HG02588 (cell line): ENCODE data around the gene NID2.

ENCODE experiments used
- ATAC-seq: cut with Tn5 transposase; IDR thresholded peaks from one replicate; pipeline ENCODE4 v1.9.1; 2021; ENCODE audit warnings: mild to moderate bottlenecking, moderate library complexity; ENCODE audit not compliant: unreplicated experiment

NID2 gene

DNA sequence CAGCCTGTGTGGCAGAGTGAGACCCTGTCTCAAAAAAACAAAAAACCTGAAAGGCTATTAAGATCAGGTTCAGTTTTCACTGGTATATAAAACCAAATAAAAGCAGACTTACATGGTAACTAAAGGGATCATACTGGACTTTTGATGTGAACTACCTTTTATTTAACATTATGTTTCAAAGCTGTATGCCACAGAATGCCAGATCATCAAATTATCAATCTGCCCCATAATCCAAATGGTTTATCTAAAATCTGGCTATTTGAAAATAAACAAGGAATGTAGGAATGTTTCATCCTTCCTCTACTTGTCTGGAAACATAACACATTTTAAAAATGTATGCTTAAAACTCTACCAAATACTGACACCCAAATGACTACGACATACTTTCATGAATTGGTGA lies 14.2 kb downstream of the NID2 start:
- ATAC-seq = no peak

DNA sequence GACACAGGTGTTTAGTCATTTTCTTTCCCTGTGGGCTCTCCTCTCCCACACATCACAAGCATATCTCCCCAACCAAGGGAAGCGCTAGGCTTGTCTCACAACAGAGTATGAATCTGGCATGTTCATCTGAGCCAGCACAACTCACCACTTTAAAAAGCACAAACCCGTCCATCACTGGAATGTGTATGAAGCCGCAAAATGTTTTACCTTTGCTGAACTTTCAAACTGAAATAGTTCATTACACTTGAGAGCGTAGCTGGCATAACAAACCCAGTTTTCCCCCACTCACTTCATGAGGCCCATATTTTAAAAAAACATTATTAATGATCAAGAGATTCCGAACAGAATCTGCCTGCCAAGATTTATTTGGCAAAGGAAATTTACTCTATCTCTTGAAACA lies 15.8 kb downstream of the NID2 start:
- ATAC-seq = no peak

DNA sequence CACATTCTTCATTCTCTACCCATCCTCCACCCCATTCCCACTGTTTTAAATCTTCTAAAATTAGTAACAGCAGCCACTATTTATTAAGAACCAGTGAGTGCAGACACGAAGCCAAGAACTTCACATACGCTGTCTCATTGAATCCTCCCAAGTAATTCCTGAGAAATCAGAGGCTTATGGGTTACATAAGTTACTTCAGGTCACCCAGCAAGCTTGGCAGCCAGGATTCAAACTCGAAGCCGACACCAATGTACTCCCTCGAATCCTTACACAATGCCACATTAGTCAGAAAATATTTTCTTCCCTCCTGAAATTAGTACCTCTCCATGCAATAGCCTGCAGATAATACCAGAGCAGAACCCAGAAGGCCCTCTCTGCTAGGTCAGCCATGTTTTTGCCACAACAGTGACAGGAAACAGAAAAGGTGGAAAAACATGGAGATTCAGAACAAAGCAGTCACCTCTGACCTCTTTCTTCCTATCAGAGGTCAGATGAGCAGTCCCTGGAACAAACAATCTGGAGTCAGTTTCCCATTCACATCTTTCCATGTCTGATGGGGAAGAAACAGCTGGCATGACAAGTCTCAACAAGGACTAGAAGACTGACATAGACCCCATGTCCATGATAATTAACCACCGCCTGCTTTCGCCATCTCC lies 16.4 kb downstream of the NID2 start:
- no peak for ATAC-seq

DNA sequence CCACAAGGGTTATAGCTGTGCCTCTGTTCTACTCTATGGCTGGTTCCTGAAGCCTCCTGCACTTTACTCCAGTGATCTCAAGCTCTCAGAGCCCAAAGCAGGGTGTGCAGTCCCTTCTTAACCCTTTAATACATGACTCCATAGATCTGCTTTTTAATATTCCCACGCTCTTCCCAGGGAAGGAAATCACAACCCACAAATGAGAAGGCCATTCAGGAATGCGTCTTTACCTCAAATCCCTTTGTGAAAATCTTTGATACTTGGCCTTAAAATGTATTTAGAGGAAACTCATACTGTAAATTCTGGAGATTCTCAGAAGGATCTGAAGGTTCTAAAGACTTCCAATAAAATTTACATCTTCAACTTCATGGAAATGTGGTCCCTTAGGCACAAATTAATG lies 17.0 kb downstream of the NID2 start:
- no peak for ATAC-seq

DNA sequence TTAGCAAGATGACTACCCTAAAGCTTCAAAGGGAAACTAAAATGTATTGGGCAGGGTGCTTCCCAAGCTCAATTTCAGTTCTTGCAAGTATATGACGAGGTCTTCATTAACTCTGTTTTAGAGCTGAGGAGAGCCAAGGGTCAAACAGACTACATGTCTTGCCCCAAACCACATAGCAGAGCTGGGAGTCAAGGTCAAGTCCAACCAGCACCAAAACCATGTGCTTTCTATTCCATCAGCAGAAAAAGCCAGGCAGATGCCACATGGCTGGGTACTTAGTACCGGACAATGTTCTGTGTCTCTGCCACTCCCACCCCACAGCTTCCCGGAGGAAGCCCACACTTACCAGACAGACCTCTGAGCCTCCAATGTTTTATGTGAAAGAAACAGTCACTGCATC lies 17.6 kb downstream of the NID2 start:
- ATAC-seq = no peak

DNA sequence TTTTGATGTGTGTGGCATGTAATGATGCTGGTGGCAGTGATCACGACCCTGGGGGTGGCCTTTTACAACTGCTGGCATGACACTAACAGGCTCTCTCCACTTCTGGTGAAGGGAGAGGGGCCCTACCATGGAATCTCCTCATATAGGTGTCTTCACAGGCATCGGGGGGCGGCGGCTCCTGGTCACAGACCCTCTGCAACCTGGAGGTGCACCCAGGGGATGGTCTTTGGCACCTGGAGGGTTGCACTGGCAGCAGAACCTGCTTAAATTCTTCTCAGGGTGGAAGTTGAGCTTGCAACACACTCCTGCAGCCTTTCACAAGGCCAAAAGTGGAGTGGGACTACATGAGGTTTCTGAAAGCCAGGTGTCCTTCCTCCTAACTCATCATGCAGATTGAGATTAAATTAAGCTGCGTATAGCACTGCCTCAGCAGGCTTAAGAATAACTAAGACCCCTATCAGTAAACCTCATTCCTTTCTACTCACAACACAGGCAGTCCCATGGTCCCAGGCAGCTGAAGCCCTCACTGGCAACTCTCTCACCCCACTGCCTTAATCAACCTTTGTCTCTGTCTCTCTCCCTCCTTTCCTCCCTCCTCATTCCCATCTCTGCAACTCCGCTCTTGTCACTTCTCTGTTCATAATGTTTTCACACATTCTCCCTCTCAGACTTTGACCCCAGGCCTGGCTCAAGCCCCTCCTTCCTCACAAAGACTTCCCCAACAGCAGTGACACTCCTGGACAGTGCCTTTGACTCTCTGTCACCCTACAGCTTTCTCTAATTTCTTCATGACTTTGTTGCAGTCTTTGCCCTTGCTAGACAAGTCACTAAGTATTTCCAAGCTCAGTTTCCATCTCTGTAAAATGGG lies 18.9 kb downstream of the NID2 start:
- no peak for ATAC-seq

DNA sequence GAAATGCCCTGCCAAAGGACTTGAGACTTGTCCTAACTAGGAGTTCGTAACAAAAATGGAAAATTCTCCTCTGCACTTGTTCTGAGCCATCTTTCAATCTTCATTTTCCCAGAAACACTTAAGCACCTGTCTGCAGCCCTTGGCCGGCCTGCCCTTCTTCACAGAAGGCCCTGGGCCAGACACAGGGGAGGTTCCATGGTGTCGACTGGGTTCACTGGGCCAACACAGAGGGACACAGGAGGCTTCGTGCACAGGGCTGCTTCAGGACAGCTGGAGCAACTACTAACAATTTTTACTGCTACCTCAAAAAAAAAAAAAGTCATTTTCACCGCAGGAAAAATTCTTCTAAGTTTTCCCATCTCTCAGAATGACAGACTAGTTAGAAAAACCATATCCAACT lies 19.6 kb downstream of the NID2 start:
- no peak for ATAC-seq

DNA sequence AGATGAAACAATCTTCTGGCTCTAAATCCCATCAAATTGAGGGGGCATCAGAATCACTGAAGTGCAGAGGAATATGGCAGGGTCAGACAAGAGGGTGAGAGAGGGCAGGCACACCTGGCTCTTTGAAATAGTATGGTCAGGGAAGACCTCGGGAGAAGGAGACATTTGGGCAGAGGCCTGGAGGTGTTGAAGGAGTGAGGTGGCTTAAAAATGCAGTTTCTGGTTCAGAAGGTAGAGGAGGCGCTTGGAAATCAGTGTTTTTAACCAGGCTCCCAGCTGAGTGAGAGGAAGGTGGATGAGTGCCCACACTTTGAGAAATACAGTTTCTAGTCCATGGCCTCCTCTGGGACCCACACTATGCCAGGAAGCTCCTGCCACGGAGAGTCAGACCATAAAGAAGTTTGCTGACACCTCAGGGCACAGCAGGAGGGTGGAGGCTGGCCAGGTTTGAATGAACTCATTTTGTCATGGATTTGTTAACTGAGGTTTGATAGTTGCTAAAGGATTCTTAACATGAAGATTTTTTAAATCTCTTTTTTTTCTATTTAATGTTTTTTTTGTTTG lies 20.1 kb downstream of the NID2 start:
- no peak for ATAC-seq

DNA sequence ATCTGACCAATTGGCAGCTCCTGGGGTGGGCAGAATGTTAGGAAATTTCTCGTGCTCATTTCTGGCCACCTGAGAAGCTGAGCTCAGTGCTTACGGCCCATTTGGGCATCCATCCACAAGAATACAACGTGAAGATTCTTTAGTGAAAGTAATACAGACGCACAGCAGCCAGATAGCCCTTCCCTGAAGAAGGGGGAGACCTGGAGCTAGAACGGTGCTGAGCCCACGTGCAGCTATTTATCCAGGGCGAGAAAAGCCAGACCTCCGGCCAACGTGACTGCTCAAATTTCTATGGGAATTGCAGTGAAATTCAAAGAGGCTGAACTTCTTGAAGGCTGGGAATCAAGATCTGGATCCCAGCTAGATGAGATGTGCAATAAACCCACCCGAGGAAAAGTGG lies 20.7 kb downstream of the NID2 start:
- ATAC-seq = no peak

DNA sequence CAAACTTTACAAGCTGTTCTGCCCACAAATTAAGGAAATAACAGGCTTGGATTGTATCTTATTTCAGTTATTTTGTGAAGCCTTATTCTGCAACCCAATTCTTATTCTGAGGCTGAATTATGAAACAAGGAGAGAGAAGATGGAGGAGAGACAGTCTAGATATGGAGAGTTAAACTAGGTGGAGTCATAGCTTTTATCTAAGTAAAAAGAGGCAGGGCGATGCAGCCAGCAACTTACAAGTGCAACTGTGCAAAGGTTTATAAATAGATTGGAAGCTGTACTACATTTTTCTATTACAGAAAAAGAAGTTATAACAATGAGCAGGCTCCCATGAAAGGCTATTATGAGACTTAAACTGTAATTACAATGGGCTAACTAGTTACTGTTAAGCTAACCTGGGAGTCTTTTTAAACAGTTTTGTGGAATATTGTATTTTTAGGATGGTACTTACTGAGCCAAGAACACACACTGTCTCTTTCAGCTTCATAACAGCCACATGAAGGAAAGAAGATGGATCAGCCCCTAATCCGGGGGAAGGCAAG lies 22.4 kb downstream of the NID2 start:
- ATAC-seq = no peak

DNA sequence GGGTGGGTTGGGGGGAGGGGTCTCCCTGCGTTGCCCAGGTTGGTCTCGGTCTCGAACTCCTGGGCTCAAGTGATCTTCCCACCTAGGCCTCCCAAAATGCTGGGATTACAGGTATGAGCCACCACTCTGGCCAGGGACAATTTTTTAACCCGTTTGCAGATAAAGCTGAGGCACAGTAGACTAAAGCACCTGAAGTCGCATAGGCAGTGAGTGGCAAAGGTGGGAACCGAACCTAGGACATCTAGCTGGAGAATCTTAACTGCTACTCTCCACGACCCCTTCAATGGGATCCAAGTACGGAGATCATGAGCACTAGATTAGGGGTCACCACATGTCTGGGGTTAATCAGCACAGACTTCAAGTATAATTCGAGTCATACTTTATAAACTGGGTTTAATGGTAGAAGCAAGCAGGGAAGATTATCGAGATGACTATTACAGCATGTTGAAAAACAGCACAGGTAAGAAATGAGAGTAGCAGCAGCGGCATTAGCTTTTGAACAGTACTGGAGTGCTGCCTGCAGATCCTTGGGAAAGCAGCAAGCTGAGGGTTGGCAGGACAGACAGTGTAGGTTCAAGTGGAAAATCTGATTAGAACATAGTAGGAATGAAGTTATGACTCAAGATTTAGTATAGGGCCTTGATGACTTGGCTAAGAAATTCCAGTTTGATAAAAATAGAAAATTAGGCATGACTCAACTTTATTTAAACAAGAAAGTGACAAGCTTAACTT lies 23.9 kb downstream of the NID2 start:
- no peak for ATAC-seq

DNA sequence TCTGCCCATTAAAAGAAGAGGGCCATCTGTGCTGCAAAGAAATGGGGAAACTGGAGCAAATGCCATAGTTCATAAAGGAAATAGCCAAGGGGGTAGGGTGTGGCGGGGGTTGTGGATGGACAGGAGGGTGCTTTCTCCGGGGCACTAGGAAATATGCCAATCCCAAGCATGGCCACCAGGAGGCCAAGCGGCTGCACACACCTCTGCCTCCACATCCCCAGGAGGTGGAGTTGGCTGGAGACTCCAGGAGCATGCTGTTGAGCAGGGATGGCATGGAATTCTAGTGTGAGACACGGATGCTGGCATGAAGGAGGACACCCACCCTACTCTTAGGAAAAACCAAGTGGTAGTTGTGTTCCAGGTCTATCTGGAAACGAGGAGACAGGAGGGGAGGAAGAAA lies 25.2 kb downstream of the NID2 start:
- ATAC-seq = no peak

DNA sequence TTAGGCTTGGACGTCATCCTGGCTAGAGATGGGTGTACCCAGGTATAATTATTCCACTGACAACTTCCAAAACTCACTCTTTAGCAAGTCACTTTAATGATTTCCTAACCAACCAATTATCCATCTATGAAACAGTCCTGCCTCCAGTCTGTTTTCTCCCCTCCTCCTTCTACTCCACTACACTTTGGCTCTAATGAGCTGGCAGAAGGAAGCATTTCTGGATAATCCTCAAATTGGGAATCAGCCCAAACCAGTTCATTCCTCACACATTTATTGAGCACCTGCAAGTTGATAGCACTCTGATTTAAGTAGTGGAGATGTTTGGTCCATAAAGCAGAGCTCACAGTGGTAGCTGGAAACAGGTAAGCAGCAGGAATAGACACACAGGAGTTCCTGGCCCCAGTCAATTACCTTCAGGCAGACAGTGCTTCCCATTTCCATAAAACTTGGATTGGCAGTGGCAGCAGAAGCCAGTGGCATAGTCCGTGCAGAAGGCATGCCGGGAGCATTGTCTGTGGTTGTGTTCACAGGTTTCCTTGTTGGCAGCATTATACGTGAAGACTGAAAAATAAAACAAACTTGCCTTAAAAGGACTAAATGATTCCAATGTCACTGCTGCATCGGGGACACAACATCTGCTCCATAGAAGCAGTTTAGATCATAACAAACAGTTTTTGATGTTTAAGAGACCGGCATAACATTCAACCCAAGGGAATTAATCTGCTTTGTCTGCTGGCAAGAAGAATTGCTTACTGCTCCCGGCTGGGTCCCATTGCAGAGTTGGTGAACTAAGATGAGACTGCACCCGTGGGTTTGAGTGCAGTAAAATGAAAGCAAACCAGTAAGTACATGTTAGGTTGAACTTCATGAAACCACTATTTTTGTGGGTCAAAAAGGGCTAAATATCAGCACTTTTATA lies 26.2 kb downstream of the NID2 start:
- ATAC-seq = no peak

DNA sequence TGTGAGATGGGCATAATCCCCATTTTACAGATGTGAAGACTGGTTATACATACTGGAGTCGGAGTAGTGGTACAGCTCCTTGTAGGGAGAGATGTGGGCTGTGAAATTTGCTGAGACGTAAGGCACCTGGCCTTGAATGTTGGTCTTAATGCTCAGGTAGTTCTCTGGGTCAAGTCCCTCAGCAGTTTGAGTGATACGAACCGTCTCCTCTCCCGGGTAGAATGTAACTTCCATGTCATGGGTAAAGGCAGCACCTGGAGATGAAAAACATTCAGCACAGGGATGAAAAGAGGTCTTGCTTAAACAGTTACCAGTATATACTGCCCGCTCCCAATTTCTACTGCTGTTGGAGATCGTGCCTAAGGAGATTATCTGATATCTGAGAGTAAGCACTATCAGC lies 28.3 kb downstream of the NID2 start:
- ATAC-seq = no peak

DNA sequence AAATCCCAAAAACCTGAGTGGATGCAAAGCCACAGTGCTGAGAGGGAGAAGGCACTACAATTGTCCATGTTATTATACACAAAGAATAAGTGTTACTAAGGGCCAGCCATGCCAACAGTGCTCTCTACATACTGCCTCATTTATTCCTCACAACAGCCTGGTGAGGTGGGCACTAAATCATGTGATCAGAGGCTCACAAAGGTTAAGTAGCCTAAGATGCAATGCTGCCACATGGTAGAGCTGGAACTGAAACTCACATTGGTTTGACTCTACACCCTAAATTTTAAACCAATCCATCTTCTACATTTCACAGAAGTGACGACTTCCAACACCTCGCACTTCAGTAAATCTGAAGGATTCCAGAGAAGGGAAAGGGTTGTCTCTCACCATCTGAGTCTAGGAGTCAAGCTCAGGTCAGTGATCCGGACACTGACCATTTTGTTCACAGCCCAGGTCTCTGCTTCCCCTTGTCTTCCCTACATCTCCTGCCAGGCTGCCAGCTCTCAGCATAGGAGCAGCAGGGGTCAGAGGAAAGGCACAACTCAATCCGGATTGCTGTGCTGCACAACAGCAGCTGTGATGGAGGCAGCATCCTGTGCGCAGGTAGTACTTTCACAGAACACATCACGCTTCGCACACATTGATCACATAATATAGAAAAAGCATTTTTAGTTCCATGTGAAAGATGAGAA lies 29.6 kb downstream of the NID2 start:
- ATAC-seq = no peak

DNA sequence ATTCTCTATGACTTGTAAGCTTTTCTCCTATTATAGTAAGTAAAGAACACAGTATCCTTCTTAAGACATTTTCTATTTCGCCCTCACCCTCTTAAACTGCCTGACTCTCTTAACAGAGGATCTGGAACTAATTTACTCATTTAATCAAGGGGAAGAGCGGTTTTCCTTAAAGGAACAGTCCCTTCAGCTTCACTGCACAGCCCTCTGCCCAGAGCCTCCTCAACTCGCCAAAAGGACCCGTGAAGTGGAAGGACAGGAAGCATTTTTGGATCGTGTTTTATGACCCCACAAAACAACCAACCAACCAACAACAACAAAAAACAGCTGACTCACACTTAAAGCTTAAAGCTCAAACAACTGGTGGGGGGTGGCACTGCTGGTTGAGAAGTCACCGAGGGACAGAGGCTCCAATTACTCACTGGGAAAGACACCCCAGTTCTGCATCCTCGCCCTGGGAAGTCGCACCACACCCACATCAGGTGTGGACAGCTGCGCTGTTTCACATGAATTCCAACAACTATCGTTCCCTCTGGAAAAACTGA lies 35.7 kb downstream of the NID2 start:
- ATAC-seq = no peak

DNA sequence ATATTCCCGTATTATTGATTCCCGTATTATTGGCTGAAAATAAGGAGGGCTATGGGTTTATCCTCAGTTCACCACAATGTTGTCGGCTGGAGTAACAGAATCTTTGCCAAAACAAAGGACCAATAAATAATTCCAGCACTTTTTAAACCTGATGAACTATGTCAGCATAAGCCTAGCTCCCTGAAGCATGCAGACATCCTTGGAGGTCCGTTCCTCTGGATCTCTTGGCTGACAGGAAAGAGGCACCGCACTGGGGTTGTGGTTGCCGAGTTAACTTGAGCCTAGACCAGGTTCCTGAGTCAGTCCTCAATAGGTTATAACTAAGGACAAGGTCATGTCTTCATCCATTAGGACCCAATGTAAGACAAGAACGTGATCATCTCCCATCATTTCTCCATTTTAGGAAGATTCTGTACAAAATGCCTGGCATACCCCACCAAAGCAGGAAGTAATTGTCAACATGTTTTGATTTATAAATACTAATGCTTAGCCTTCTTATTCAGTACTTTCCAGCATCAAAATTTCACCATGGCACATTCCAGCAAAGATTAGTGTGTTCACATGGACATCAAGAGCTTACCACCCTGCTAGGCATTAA lies 36.6 kb downstream of the NID2 start:
- ATAC-seq = no peak

DNA sequence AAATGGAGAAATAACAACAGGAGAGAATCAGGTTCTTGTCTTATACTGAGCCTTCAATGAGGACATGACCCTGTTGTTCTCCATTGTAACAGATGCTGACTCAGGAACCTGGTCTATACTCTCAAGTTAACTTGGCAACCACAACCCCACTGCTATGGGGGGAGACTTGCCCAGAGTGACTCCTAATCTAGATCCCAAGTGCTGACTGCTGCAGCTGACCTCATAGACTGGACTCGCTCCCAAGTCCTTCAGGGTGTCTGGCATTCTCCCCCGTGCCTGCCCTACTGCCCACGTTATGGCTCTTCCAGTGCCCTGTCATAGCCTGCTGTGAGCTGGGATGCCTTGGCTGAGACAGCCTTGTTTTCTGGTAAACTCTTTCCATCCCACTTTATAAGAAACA lies 37.1 kb downstream of the NID2 start:
- no peak for ATAC-seq

DNA sequence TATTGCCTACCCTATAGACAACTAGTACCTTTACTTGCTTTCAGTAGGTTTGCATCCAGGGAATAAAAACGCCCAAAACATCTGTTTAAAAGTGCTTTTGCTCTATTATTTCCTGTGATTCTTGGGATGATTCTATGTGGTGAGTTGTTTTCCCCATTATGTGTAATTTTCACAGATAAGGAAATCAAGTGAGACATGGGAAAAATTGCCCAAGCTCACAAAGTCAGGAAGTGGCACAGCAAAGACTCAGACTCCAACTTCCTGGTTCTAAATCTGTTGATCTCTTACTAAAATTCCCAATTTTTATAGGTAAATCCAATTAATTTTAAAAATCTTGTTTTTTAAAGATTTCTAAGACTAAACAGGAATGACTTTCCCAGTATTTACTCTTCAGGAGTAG lies 39.0 kb downstream of the NID2 start:
- ATAC-seq = no peak
